Measurements from ENCODE around the gene TAF4B. TPM values are rescaled to one million over a fixed set of nuclear protein-coding genes. Genes with fewer than 3 reads are reported as not detected.

TAF4B gene
- total and polyA plus RNA-seq, 9 donors: 5.0 to 19.1 (median 7.8) TPM

- Histone ChIP-seq H3K27me3 (no peaks in the 10 kb centered on the region), H3K4me3 (no peak overlapping the region), H3K36me3 (no peaks in the 10 kb centered on the region), H3K9me3 (no peaks in the 10 kb centered on the region), H3K4me1 (ENCODE audit: insufficient read depth) (no peaks in the 10 kb centered on the region), H3K27ac (no peak overlapping the region)
- intact Hi-C loops (cut with DNase I): no loop called here
- DNase-seq: no peak
- TF ChIP-seq CTCF (IDR thresholded peaks at IDR 0.05) (no peak), POLR2A (IDR thresholded peaks at IDR 0.05) (no peak), EP300 (IDR thresholded peaks at IDR 0.05) (no peak)
Observed at GRCh38 chr18:26342646-26343045, 116.4 kb downstream of the TAF4B start.

GRCh38 chr18:26350961-26351360 is 124.7 kb downstream of the TAF4B start:
- Histone ChIP-seq H3K27me3 (no peaks in the 10 kb centered on the region), H3K36me3 (no peaks in the 10 kb centered on the region), H3K27ac (no peak overlapping the region), H3K4me3 (no peak overlapping the region), H3K9me3 (no peaks in the 10 kb centered on the region), H3K4me1 (ENCODE audit: insufficient read depth) (no peaks in the 10 kb centered on the region)
- intact Hi-C loops (cut with DNase I): no loop called here
- no peak for TF ChIP-seq EP300 (IDR thresholded peaks at IDR 0.05)
- no peak for TF ChIP-seq POLR2A (IDR thresholded peaks at IDR 0.05)
- TF ChIP-seq CTCF (IDR thresholded peaks at IDR 0.05): no peak
- DNase-seq: no peak

- TF ChIP-seq EP300 (IDR thresholded peaks at IDR 0.05) (no peak), CTCF (IDR thresholded peaks at IDR 0.05) (no peak), POLR2A (IDR thresholded peaks at IDR 0.05) (no peak)
- Histone ChIP-seq H3K4me3 (no peak overlapping the region), H3K27ac (no peak overlapping the region), H3K4me1 (ENCODE audit: insufficient read depth) (no peaks in the 10 kb centered on the region), H3K27me3 (no peaks in the 10 kb centered on the region), H3K36me3 (no peaks in the 10 kb centered on the region), H3K9me3 (no peaks in the 10 kb centered on the region)
- WGBS, 3 donors: 89 to 95% (median 91%) methylated on average over 4 of the region's 4 CpGs
- intact Hi-C loops (cut with DNase I): no loop called here
- DNase-seq: no peak
Observed at GRCh38 chr18:26356045-26356785, 130.0 kb downstream of the TAF4B start.

- 67 to 83% (median 70%) methylated on average over 1 of the region's 1 CpG for WGBS, 3 donors
- intact Hi-C loops (cut with DNase I): no loop called here
- H3K4me3 ChIP-seq: no peak overlapping the region
Observed at GRCh38 chr18:26357960-26358359, 131.7 kb downstream of the TAF4B start.

More at GRCh38 chr18:26357960-26358359, 131.7 kb downstream of the TAF4B start:
- Histone ChIP-seq H3K36me3 (no peaks in the 10 kb centered on the region), H3K27me3 (no peaks in the 10 kb centered on the region), H3K9me3 (no peaks in the 10 kb centered on the region), H3K4me1 (ENCODE audit: insufficient read depth) (no peaks in the 10 kb centered on the region), H3K27ac (no peak overlapping the region)
- no peak for DNase-seq
- TF ChIP-seq EP300 (IDR thresholded peaks at IDR 0.05) (no peak), POLR2A (IDR thresholded peaks at IDR 0.05) (no peak), CTCF (IDR thresholded peaks at IDR 0.05) (no peak)

Data from ovary (tissue), 9 donors.